Right hindlimb (tissue), 1 donor: ENCODE measurements around the gene EML6.

Experiments
- DNase-seq: peaks from one replicate; pipeline ENCODE4 v3.0.0-alpha.2; 2018

Gene EML6

GRCh38 chr2:55012672-55013484, 289.4 kb downstream of the EML6 start:
- no peak for DNase-seq

DNA sequence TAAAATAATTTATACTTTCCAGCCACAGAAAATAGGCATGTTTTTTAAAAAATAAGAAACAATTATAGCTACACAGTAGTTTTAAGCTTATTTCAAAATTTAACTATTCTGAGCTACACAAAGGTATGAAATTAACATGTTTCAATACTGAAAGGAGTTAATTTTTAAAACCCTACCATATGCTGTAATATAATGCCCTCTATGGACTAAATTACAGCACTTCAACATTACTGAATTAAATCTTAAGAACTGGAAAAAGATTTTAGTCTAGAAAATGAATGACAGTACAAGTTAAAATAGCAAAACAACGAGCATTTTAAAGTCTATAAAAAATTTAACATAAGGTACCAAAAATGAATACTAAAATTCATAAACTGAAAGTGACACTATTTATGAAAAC, 290.5 kb downstream of the EML6 start:
- DNase-seq = no peak

DNA sequence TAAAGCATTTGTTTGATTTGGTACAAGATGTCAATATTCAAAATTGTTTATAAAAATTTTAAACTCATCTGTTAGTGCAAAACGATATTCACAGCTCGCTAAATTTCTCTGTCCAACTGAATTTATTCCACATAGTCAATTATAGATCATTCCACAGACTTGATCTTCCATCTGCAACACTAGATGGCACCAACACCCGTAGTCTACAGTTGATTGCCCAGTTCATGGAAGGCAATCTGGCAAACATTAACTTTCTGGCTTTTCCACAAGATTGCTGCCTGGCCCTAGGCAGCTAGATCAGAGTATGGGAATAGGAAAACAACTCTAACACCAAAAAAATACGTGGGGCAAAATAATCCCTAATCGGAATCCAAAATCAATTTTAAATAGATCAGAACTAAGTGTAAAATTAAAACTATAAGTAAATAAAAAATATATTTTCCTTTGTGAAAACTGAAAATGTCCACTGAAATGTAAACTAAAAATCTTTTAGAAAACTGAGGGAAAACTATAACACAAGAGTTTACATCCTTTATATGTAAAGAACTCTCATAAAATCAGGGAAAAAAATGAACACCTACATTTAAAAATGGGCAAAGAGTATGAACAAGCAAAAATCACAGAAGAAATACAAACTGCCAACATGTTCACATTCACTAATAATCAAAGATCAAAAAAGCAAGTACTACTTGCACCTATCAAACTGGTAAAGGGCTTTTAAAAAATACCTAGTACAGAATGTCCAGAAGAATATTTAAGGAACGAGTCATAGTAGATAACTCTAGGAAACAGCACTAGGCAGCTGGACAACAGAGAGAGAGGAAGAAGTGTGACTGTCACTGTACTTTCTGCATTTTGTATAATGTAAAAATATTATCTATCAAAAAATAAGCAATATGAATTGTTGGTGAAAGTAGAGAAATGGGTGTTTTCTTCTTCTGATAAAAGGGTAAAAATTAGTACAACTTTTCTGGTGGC, 291.8 kb downstream of the EML6 start:
- DNase-seq = peak; percentile 33

DNA sequence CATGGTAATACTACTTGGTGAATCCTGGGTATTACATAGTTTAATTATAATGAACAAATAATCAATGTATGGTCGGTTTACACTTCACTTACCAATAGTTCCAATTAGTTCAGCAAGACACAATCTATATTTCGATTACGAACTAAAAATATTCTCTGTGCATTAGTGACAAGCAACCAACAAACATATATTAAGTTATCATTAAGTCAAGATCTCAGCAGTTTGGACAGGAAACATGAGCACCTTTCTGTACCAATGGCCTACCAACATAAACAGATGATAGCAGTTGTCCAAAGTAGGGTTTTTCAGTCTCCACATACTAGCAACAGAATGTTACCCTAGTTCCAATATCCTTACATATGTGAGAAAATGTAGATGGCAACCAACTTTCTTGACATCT, 294.0 kb downstream of the EML6 start:
- no peak for DNase-seq

DNA sequence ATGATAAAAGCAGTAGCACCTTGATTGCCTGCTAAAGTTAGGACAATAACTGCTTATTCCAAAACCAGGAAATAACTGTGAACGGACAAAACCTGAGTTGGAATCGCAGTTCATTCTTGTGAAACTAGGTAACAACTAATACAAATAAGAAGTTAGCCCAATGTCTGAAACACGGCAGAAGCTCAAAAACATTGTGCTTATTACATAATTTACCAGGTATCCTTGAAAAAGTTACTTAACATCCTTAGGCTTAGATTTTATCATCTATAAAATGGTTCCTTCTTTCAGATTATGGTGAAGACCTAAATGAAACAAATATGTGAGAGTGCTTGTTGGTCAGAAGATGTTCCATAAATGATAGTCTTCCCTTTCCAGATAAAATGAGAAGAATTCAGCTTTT, 294.4 kb downstream of the EML6 start:
- DNase-seq = no peak

DNA sequence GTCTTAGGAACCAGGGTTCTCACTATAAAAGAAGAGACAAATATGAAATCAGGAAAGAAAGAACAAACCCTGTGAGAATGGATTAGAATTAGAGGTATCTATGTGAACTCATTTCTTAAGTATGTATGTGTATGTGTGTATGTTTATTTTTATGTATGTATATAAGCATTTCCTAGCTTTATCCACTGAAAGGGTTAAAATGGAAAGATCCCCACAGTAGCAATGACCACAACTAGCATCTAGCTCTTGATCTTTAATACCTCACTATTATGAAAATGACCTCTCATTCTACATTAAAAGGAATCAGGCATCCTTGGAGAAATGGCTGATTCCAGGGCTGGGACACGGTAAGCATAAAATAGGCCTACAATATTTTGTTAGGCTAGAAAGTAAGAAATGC, 295.2 kb downstream of the EML6 start:
- no peak for DNase-seq

DNA sequence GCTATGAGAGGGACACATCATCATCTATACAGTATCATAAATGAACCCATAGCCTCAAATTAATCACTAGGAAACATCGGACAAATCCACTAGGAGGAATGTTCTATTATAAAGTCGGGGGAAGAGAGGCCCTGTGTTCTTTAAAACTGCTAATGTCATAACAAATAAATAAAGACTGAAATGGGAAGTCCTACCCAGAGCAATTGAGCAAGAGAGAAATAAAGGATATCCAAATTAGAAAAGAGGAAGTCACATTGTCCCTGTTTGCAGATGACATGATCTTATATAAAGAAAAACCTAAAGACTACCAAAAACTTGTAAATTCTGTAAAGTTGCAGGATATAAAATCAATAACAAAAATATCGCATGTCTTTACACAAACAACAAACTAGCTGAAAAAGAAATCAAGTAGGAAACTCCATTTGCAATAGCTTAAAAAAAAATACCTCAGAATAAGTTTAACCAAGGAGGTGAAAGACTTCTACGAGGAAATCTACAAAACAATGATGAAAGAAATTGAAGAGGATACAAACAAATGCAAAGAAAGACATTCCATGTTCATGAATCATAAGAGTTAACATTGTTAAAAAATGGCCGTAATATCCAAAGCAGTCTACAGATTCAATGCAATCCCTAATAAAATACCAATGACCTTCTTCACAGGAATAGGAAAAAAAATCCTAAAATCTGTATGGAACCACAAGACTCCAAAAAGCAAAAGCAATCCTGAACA, 296.2 kb downstream of the EML6 start:
- no peak for DNase-seq
